GM21526 (cell line): ENCODE results near the gene ACADVL.
A peak's percentile ranks its signal among the peaks of the same experiment; 100 is the strongest.

Source experiments
- ATAC-seq: cut with Tn5 transposase; IDR thresholded peaks from one replicate; pipeline ENCODE4 v1.9.1; 2021; ENCODE audit warnings: moderate library complexity; ENCODE audit not compliant: unreplicated experiment, low FRiP score

ACADVL gene

GRCh38 chr17:7249830-7250229 lies 30.1 kb downstream of the ACADVL start:
- no peak for ATAC-seq

- ATAC-seq: no peak
Measured at GRCh38 chr17:7250695-7251627, 31.2 kb downstream of the ACADVL start.

GRCh38 chr17:7251661-7252175 lies 32.0 kb downstream of the ACADVL start, which contains the start of gene CTDNEP1:
Gene CTDNEP1 (minus strand): TSS chr17:7251734. CDS start chr17:7251296, 438 bp downstream.
- ATAC-seq: peak; percentile 63

- ATAC-seq: peak; percentile 34
Measured at GRCh38 chr17:7252176-7253043, 32.7 kb downstream of the ACADVL start, which contains the start of gene ELP5. Gene ELP5 (plus strand): TSS chr17:7252215. CDS start chr17:7252551, 336 bp downstream.

- no peak for ATAC-seq
Measured at GRCh38 chr17:7253082-7253481, 33.3 kb downstream of the ACADVL start.

- no peak for ATAC-seq
Measured at GRCh38 chr17:7254511-7254910, 34.8 kb downstream of the ACADVL start.

- ATAC-seq: no peak
Measured at GRCh38 chr17:7256766-7257456, 37.2 kb downstream of the ACADVL start.

GRCh38 chr17:7258731-7259554 lies 39.2 kb downstream of the ACADVL start:
- no peak for ATAC-seq

- no peak for ATAC-seq
Measured at GRCh38 chr17:7259555-7259889, 39.8 kb downstream of the ACADVL start.

GRCh38 chr17:7260151-7260550 lies 40.4 kb downstream of the ACADVL start:
- ATAC-seq: no peak

GRCh38 chr17:7260651-7261378 lies 41.1 kb downstream of the ACADVL start:
- ATAC-seq: no peak

- no peak for ATAC-seq
Measured at GRCh38 chr17:7261379-7262191, 41.8 kb downstream of the ACADVL start.

GRCh38 chr17:7262192-7262934 lies 42.6 kb downstream of the ACADVL start, which contains the start of gene CLDN7:
Gene CLDN7 (minus strand): TSS chr17:7262478. CDS start chr17:7262043, 435 bp downstream.
- no peak for ATAC-seq

GRCh38 chr17:7262935-7263800 lies 43.4 kb downstream of the ACADVL start:
- no peak for ATAC-seq

- ATAC-seq: no peak
Measured at GRCh38 chr17:7263801-7264078, 44.0 kb downstream of the ACADVL start.

- ATAC-seq: no peak
Measured at GRCh38 chr17:7266784-7267183, 47.0 kb downstream of the ACADVL start.
